ENCODE data around the gene UQCR10. TPM values are rescaled to one million over a fixed set of nuclear protein-coding genes. Genes with fewer than 3 reads are reported as not detected.
"Not testable (repeated sequence)": the region's sequence is repeated elsewhere in the genome, so short reads cannot be mapped to it uniquely, and the experiment has no call there.

The UQCR10 gene
- total RNA-seq, 1 experiment from 2014 or later: 110 TPM

GRCh38 chr22:29754658-29755395 lies 12.3 kb upstream of the UQCR10 start:
- DNase-seq (ENCODE audit: low read depth); in situ Hi-C loops (cut with HindIII; ENCODE audit: low pct_unique_long_range_greater_than_20kb, low sequenced_read_pairs): not testable (repeated sequence)

DNA sequence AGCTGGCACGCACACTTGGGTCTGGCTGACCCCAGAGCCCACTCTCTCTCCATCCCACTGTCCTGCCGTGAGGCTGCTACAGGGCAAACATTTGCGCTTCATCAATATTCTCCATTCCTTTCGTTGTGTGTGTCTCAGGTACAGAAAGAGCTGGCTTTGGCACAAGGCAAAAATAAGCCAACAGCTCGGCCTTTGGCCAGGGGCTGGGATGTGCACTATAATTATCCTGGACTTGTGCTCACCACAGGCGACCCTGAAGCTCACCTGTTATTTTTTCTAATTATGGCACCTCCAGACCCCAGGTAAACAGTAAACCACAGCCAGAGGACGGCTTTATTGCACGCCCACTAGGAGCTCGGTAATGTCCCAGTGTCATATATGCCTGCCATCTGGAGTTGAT lies 11.3 kb upstream of the UQCR10 start:
- DNase-seq (ENCODE audit: low read depth): no peak

GRCh38 chr22:29756341-29756740 lies 10.8 kb upstream of the UQCR10 start:
- in situ Hi-C loops (cut with HindIII; ENCODE audit: low pct_unique_long_range_greater_than_20kb, low sequenced_read_pairs): no loop called here
- DNase-seq (ENCODE audit: low read depth): no peak

More for the DNA sequence above, 11.3 kb upstream of the UQCR10 start:
- in situ Hi-C loops (cut with HindIII; ENCODE audit: low pct_unique_long_range_greater_than_20kb, low sequenced_read_pairs): no loop called here

DNA sequence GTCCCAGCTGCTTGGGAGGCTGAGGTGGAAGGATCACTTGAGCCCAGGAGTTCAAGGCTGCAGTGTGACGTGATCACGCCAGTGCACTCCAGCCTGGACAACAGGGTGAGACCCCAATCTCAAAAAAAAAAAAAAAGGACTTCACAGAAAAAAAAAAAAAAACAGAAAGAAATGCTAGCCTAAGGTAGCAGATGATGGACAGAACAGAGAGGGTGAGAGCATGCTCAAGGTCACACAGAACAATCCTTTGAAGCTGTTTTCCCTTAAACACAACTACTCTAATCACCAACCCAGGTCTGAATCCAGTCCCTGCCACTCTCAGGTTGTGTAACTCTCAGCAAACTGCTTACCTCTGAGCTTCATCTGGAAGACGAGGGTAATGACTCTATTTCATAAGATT lies 10.1 kb upstream of the UQCR10 start:
- in situ Hi-C loops (cut with HindIII; ENCODE audit: low pct_unique_long_range_greater_than_20kb, low sequenced_read_pairs): no loop called here
- DNase-seq (ENCODE audit: low read depth): no peak

DNA sequence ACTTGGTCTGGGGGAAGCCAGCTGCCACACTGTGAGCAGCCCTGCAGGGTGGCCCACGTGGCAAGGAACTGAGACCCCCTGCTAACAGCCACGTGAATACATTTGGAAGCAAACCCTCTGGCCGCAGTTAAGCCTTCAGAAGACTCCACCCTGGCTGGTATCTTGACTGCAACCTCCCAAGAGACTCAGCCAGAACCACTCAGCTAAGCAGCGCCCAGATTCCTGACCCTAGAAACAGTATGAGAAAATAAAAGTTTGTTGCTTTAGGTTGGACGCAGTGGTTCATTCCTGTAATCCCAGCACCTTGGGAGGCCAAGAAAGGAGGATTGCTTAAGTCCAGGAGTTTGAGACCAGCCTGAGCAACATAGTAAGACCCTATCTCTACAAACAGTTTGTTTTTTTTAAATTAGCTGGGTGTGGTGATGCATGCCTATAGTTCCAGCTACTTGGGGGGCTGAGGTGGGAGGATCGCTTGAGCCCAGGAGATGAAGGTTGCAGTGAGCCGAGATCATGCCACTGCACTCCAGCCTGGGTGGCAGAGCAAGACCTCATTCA lies 9.0 kb upstream of the UQCR10 start:
- DNase-seq (ENCODE audit: low read depth): no peak
- in situ Hi-C loops (cut with HindIII; ENCODE audit: low pct_unique_long_range_greater_than_20kb, low sequenced_read_pairs): no loop called here

GRCh38 chr22:29758959-29759358 lies 8.2 kb upstream of the UQCR10 start:
- DNase-seq (ENCODE audit: low read depth): no peak
- in situ Hi-C loops (cut with HindIII; ENCODE audit: low pct_unique_long_range_greater_than_20kb, low sequenced_read_pairs): no loop called here

GRCh38 chr22:29762263-29762662 lies 4.9 kb upstream of the UQCR10 start:
- in situ Hi-C loops (cut with HindIII; ENCODE audit: low pct_unique_long_range_greater_than_20kb, low sequenced_read_pairs): no loop called here
- no peak for DNase-seq (ENCODE audit: low read depth)

GRCh38 chr22:29765905-29766631 lies 1.1 kb upstream of the UQCR10 start:
- in situ Hi-C loops (cut with HindIII; ENCODE audit: low pct_unique_long_range_greater_than_20kb, low sequenced_read_pairs): no loop called here
- DNase-seq (ENCODE audit: low read depth): no peak

- in situ Hi-C loops (cut with HindIII; ENCODE audit: low pct_unique_long_range_greater_than_20kb, low sequenced_read_pairs): no loop called here
- DNase-seq (ENCODE audit: low read depth): peak; percentile 99
Observed at GRCh38 chr22:29766632-29767170, 468 bp upstream of the UQCR10 start, which contains the start of gene ZMAT5. ZMAT5 (minus strand) TSS chr22:29767007; CDS start chr22:29748544, 18,463 bp downstream.

DNA sequence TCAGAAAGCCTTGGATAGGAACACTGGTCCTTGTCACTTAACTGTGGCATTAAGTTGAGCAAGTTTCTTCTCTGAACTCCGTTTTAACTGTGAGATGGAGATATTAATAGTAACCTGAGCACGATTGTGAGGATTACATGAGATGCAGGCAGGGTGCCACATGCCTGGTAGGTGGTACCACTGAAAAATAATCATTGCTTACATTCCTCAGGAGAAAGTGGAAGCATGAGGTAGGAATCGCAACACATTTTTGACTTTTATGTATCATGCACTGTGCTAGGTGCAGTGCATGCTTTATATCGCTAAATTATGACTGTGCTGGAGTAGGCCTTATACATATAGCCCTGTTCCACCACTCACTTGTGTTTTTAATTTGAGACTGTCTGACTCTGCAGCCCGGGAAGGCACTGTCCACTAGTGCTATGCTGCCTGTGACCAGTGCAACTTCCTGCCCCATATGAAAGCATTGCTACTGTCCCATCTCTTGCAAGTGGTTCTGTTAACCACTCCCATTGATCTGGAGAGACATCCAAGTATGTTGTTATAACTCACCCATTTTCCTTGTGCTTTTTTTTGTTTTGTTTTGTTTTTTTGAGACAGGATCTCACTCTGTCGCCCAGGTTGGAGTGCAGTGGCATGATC lies 1.0 kb downstream of the UQCR10 start:
- in situ Hi-C loops (cut with HindIII; ENCODE audit: low pct_unique_long_range_greater_than_20kb, low sequenced_read_pairs): no loop called here
- no peak for DNase-seq (ENCODE audit: low read depth)

GRCh38 chr22:29769723-29770321 lies 2.7 kb downstream of the UQCR10 start:
- DNase-seq (ENCODE audit: low read depth): no peak
- in situ Hi-C loops (cut with HindIII; ENCODE audit: low pct_unique_long_range_greater_than_20kb, low sequenced_read_pairs): no loop called here

- peak; percentile 23 for DNase-seq (ENCODE audit: low read depth)
- in situ Hi-C loops (cut with HindIII; ENCODE audit: low pct_unique_long_range_greater_than_20kb, low sequenced_read_pairs): no loop called here
Observed at GRCh38 chr22:29772170-29772641, 5.0 kb downstream of the UQCR10 start.

GRCh38 chr22:29773233-29773632 lies 6.1 kb downstream of the UQCR10 start:
- DNase-seq (ENCODE audit: low read depth): peak; percentile 28
- in situ Hi-C loops (cut with HindIII; ENCODE audit: low pct_unique_long_range_greater_than_20kb, low sequenced_read_pairs): no loop called here

DNA sequence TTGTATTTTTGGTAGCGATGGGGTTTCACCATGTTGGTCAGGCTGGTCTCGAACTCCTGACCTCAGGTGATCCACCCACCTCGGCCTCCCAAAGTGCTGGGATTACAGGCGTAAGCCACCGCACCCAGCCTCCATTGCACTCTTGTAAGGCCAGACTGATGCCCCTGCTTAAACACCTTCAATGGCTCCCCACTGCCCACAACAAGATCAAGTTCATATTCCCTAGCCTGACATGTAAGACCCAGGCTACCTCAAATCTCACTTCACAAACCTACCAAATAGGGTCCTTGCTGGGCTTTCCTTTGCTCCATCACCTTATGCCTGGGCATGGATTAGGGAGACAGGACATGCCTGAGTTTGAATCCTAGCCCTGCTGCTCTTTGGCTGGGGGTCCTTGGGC lies 13.1 kb downstream of the UQCR10 start:
- no peak for DNase-seq (ENCODE audit: low read depth)
- in situ Hi-C loops (cut with HindIII; ENCODE audit: low pct_unique_long_range_greater_than_20kb, low sequenced_read_pairs): no loop called here

GRCh38 chr22:29780748-29781676 lies 13.8 kb downstream of the UQCR10 start:
- in situ Hi-C loops (cut with HindIII; ENCODE audit: low pct_unique_long_range_greater_than_20kb, low sequenced_read_pairs): no loop called here
- DNase-seq (ENCODE audit: low read depth): no peak

- in situ Hi-C loops (cut with HindIII; ENCODE audit: low pct_unique_long_range_greater_than_20kb, low sequenced_read_pairs): no loop called here
- no peak for DNase-seq (ENCODE audit: low read depth)
Observed at GRCh38 chr22:29782061-29782845, 15.1 kb downstream of the UQCR10 start.
